ENCODE results near the gene ABCF2.

Gene ABCF2

GRCh38 chr7:151244841-151245346 is 17.9 kb upstream of the ABCF2 start:
- Histone ChIP-seq H3K9me3 (ENCODE audit: low read length) (no peaks in the 10 kb centered on the region), H3K9me2 (ENCODE audit: low read depth, low read length) (no peaks in the 10 kb centered on the region), H3K4me2 (ENCODE audit: low read length) (peak overlapping the region; percentile 71), H3F3A (ENCODE audit: insufficient read depth, low read length) (no peaks in the 10 kb centered on the region), H3K4me1 (ENCODE audit: insufficient read depth, low read length, severe bottlenecking) (peaks cover 43% of the 10 kb centered on the region), H3K79me2 (ENCODE audit: insufficient read depth, low read length) (no peaks in the 10 kb centered on the region), H3K9ac (ENCODE audit: low read length) (peak overlapping the region; percentile 37), H4K20me1 (ENCODE audit: insufficient read depth, low read length) (no peaks in the 10 kb centered on the region), H3K36me3 (ENCODE audit: insufficient read depth, low read length) (no peaks in the 10 kb centered on the region), H3K27ac (ENCODE audit: low read depth, low read length, poor library complexity, severe bottlenecking) (no peak overlapping the region), H3K4me3 (ENCODE audit: low read depth, low read length, poor library complexity, severe bottlenecking) (peak overlapping the region; percentile 53), H2AFZ (ENCODE audit: low read length) (no peak overlapping the region), H3K27me3 (ENCODE audit: insufficient read depth, low read length) (peaks cover 11% of the 10 kb centered on the region)
- TF ChIP-seq CTCF (IDR thresholded peaks at IDR 0.05; ENCODE audit: low read length) (no peak), EZH2 (IDR thresholded peaks at IDR 0.05; ENCODE audit: borderline replicate concordance, low read length) (no peak)

GRCh38 chr7:151244196-151244840 is 17.3 kb upstream of the ABCF2 start:
- Histone ChIP-seq H3K4me2 (ENCODE audit: low read length) (peak overlapping the region; percentile 71; the same call in 1 of the 2 replicates), H3K27me3 (ENCODE audit: insufficient read depth, low read length) (peaks cover 8% of the 10 kb centered on the region), H3K27ac (ENCODE audit: low read depth, low read length, poor library complexity, severe bottlenecking) (no peak overlapping the region), H3K36me3 (ENCODE audit: insufficient read depth, low read length) (peaks cover 4% of the 10 kb centered on the region), H2AFZ (ENCODE audit: low read length) (no peak overlapping the region), H3K9me3 (ENCODE audit: low read length) (no peaks in the 10 kb centered on the region), H3K79me2 (ENCODE audit: insufficient read depth, low read length) (no peaks in the 10 kb centered on the region), H3F3A (ENCODE audit: insufficient read depth, low read length) (no peaks in the 10 kb centered on the region), H3K4me3 (ENCODE audit: low read depth, low read length, poor library complexity, severe bottlenecking) (peak overlapping the region; percentile 53), H3K4me1 (ENCODE audit: insufficient read depth, low read length, severe bottlenecking) (peaks cover 41% of the 10 kb centered on the region), H4K20me1 (ENCODE audit: insufficient read depth, low read length) (no peaks in the 10 kb centered on the region), H3K9me2 (ENCODE audit: low read depth, low read length) (no peaks in the 10 kb centered on the region), H3K9ac (ENCODE audit: low read length) (no peak overlapping the region; the same call in 1 of the 2 replicates)
- no peak for TF ChIP-seq EZH2 (IDR thresholded peaks at IDR 0.05; ENCODE audit: borderline replicate concordance, low read length)
- peak; percentile 99 for TF ChIP-seq CTCF (IDR thresholded peaks at IDR 0.05; ENCODE audit: low read length)

- peak overlapping the region; percentile 9 for H3K4me3 ChIP-seq (ENCODE audit: low read depth, low read length, poor library complexity, severe bottlenecking)
- H2AFZ ChIP-seq (ENCODE audit: low read length): no peak overlapping the region
- H3K9ac ChIP-seq (ENCODE audit: low read length): no peak overlapping the region; the same call in 1 of the 2 replicates
- no peaks in the 10 kb centered on the region for H3K9me3 ChIP-seq (ENCODE audit: low read length)
- H3K27ac ChIP-seq (ENCODE audit: low read depth, low read length, poor library complexity, severe bottlenecking): no peak overlapping the region
- peaks cover 10% of the 10 kb centered on the region for H3K36me3 ChIP-seq (ENCODE audit: insufficient read depth, low read length)
- H3F3A ChIP-seq (ENCODE audit: insufficient read depth, low read length): no peaks in the 10 kb centered on the region
- H3K4me1 ChIP-seq (ENCODE audit: insufficient read depth, low read length, severe bottlenecking): peaks cover 35% of the 10 kb centered on the region
- no peaks in the 10 kb centered on the region for H3K9me2 ChIP-seq (ENCODE audit: low read depth, low read length)
- TF ChIP-seq CTCF (IDR thresholded peaks at IDR 0.05; ENCODE audit: low read length): no peak
- no peak for TF ChIP-seq EZH2 (IDR thresholded peaks at IDR 0.05; ENCODE audit: borderline replicate concordance, low read length)
- no peaks in the 10 kb centered on the region for H3K79me2 ChIP-seq (ENCODE audit: insufficient read depth, low read length)
- H3K27me3 ChIP-seq (ENCODE audit: insufficient read depth, low read length): peaks cover 8% of the 10 kb centered on the region
- no peaks in the 10 kb centered on the region for H4K20me1 ChIP-seq (ENCODE audit: insufficient read depth, low read length)
- H3K4me2 ChIP-seq (ENCODE audit: low read length): peak overlapping the region; percentile 26; the same call in 1 of the 2 replicates
Observed at GRCh38 chr7:151243408-151244195, 16.6 kb upstream of the ABCF2 start.
